ENCODE measurements around the gene CNOT6.
"Not testable (repeated sequence)": the region's sequence is repeated elsewhere in the genome, so short reads cannot be mapped to it uniquely, and the experiment has no call there.

The CNOT6 gene

DNA sequence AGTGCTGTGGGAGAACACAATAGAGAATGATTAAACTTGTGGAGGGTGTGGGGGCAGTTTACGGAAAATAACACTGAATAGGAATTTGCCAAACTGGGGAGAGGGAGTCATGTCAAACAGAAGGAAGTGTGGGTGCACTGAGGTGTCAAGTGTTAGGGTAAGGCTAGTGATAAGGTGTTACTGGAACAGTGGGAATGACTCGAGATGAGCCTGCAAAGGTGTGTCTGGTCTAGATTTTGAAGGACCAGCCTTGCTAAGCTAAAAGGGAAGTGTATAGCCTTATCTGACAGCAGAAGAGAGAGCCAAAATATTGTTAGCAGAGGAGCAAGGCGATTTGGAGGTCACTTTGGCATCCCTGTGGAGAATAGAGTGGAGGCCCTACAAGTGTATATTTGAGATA, 4.2 kb downstream of the CNOT6 start:
- Histone ChIP-seq H3K4me1 (ENCODE audit: control insufficient read depth in 1 of 2, insufficient read depth in 1 of 2, low read depth in 1 of 2, low read length in 1 of 2) (peaks cover 18 to 22% of the 10 kb centered on the region in 2 experiments), H3K27me3 (no peaks in the 10 kb centered on the region), H3K4me3 (ENCODE audit: low read depth in 1 of 2, low read length in 1 of 2) (no peak overlapping the region), H3K9me3 (no peaks in the 10 kb centered on the region), H3K36me3 (peaks cover 4% of the 10 kb centered on the region), H3K27ac (no peak overlapping the region)
- TF ChIP-seq, protein P1, sequence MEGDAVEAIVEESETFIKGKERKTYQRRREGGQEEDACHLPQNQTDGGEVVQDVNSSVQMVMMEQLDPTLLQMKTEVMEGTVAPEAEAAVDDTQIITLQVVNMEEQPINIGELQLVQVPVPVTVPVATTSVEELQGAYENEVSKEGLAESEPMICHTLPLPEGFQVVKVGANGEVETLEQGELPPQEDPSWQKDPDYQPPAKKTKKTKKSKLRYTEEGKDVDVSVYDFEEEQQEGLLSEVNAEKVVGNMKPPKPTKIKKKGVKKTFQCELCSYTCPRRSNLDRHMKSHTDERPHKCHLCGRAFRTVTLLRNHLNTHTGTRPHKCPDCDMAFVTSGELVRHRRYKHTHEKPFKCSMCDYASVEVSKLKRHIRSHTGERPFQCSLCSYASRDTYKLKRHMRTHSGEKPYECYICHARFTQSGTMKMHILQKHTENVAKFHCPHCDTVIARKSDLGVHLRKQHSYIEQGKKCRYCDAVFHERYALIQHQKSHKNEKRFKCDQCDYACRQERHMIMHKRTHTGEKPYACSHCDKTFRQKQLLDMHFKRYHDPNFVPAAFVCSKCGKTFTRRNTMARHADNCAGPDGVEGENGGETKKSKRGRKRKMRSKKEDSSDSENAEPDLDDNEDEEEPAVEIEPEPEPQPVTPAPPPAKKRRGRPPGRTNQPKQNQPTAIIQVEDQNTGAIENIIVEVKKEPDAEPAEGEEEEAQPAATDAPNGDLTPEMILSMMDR (IDR thresholded peaks at IDR 0.05): no peak

DNA sequence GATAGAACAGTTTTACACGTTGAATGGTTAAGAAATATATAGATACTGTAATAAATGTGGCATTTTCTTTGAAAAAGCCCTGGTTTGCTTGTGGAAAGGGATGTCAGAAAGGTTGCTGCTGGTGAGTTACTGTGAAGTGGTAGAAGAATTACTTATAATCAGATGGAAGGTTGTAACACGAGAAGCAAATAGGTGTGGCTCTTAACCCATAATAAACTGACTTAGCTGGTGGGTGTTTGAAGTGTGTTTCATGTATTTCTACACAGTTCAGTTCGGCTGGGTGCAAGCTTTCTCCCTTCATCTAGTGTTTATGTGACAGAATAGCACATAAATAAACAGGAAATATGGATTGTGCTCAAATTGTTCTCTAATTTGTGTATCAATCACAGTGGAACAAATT, 5.5 kb downstream of the CNOT6 start:
- Histone ChIP-seq H3K4me3 (ENCODE audit: low read depth in 1 of 2, low read length in 1 of 2) (no peak overlapping the region), H3K36me3 (peaks cover 4% of the 10 kb centered on the region), H3K27me3 (no peaks in the 10 kb centered on the region), H3K4me1 (ENCODE audit: control insufficient read depth in 1 of 2, insufficient read depth in 1 of 2, low read depth in 1 of 2, low read length in 1 of 2) (peaks cover 16 to 26% of the 10 kb centered on the region in 2 experiments), H3K9me3 (no peaks in the 10 kb centered on the region), H3K27ac (no peak overlapping the region)
- TF ChIP-seq, protein P1 (IDR thresholded peaks at IDR 0.05): no peak

DNA sequence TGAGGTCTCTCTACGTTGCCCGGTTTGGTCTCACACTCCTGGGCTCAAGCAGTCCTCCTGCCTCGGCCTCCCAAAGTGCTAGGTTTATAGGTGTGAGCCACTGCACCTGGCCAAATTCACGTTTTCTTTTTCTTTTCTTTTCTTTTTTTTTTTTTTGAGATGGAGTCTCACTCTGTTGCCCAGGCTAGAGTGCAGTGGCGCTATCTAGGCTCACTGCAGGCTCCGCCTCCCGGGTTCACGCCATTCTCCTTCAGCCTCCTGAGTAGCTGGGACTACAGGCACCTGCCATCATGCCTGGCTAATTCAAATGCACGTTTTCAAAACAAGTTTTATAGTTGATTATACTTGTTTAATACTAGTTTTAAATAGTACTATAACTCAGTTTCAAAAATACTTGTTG, 6.1 kb downstream of the CNOT6 start:
- not testable (repeated sequence) for H3K36me3 ChIP-seq; H3K9me3 ChIP-seq; H3K27me3 ChIP-seq; H3K27ac ChIP-seq; H3K4me3 ChIP-seq (ENCODE audit: low read depth in 1 of 2, low read length in 1 of 2)
- peaks cover 12 to 20% of the 10 kb centered on the region in 2 experiments for H3K4me1 ChIP-seq (ENCODE audit: control insufficient read depth in 1 of 2, insufficient read depth in 1 of 2, low read depth in 1 of 2, low read length in 1 of 2)

DNA sequence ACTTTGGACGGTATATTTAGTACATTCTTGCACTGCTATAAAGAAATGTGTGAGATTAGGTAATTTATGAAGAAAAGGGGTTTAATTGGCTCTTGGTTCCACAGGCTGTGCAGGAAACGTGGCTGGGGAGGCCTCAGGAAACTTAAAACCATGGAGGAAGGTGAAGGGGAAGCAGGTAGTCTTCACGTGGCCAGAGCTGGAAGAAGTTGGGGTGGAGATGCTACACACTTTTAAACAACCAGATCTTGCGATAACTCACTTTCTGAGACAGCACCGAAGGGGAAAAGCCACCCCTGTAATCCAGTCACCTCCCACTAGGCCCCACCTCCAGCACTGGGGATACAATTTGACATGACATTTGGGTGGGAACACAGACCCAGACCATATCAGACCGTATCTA, 13.5 kb downstream of the CNOT6 start:
- TF ChIP-seq, protein P1 (IDR thresholded peaks at IDR 0.05): no peak
- peak overlapping the region in 1 of 2 experiments; percentile 2 for H3K4me3 ChIP-seq (ENCODE audit: low read depth in 1 of 2, low read length in 1 of 2)
- no peaks in the 10 kb centered on the region for H3K9me3 ChIP-seq
- H3K36me3 ChIP-seq: no peaks in the 10 kb centered on the region
- no peaks in the 10 kb centered on the region for H3K27me3 ChIP-seq
- H3K27ac ChIP-seq: peak overlapping the region; percentile 79
- peaks cover 37 to 50% of the 10 kb centered on the region in 2 experiments for H3K4me1 ChIP-seq (ENCODE audit: control insufficient read depth in 1 of 2, insufficient read depth in 1 of 2, low read depth in 1 of 2, low read length in 1 of 2)

DNA sequence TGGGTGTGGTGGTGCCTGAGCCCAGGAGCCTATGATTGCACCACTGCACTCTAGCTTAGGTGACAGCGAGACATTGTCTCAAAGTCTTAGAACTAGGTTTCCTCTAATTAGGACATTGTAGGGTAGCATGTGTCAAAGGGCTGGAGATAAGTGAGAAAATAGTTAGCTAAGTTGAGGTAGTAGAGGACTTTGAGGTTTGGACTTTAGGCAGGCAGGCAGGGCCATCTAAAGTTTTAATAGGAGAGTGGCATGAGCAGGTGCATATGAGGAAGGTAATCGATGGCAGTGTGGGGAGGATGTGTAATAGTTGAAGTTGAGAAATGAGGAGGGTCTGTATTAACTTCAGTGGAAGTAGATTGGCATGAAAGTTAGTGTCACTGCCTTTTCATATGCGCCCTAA, 21.1 kb downstream of the CNOT6 start:
- peak overlapping the region; percentile 69 for H3K27ac ChIP-seq
- TF ChIP-seq, protein P1 (IDR thresholded peaks at IDR 0.05): no peak
- no peaks in the 10 kb centered on the region for H3K36me3 ChIP-seq
- H3K27me3 ChIP-seq: no peaks in the 10 kb centered on the region
- H3K4me3 ChIP-seq (ENCODE audit: low read depth in 1 of 2, low read length in 1 of 2): no peak overlapping the region
- peaks cover 59 to 64% of the 10 kb centered on the region in 2 experiments for H3K4me1 ChIP-seq (ENCODE audit: control insufficient read depth in 1 of 2, insufficient read depth in 1 of 2, low read depth in 1 of 2, low read length in 1 of 2)
- H3K9me3 ChIP-seq: no peaks in the 10 kb centered on the region

DNA sequence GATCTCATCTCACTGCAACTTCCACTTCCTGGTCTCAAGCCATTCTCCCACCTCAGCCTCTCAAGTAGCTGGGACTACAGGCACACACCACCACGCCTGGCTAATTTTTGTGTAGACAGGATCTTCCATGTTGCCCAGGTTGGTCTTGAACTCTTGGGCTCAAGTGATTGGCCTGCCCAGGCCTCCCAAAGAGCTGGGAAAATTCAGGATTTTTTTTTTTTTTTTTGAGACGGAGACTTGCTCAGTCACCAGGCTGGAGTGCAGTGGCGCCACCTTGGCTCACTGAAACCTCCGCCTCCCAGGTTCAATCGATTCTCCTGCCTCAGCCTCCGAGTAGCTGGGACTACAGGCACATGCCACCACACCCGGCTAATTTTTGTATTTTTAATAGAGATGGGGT, 21.8 kb downstream of the CNOT6 start:
- not testable (repeated sequence) for H3K4me3 ChIP-seq (ENCODE audit: low read depth in 1 of 2, low read length in 1 of 2); H3K27me3 ChIP-seq; H3K9me3 ChIP-seq; H3K36me3 ChIP-seq
- Histone ChIP-seq H3K4me1 (ENCODE audit: control insufficient read depth in 1 of 2, insufficient read depth in 1 of 2, low read depth in 1 of 2, low read length in 1 of 2) (peaks cover 62 to 63% of the 10 kb centered on the region in 2 experiments), H3K27ac (peak overlapping the region; percentile 69)

DNA sequence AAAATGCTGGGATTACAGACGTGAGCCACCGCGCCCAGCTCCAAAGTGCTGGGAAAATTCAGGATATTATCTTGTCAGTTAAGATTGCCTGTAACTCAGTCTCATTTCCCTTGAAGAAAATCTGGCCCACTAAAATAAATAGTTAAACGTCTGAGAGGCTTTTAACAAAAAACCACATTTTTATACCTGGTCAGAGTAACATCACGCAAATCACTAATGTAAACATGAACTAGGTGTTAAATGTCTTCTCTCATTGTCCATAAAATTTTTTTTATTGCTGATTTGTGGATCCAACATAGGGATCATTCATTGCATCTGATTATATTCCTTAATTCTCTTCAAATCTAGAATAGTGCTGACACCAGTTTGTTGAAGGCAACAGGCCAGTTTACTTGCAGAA, 22.3 kb downstream of the CNOT6 start:
- H3K4me1 ChIP-seq (ENCODE audit: control insufficient read depth in 1 of 2, insufficient read depth in 1 of 2, low read depth in 1 of 2, low read length in 1 of 2): peaks cover 64 to 67% of the 10 kb centered on the region in 2 experiments
- TF ChIP-seq, protein P1 (IDR thresholded peaks at IDR 0.05): no peak
- H3K36me3 ChIP-seq: no peaks in the 10 kb centered on the region
- peak overlapping the region; percentile 43 for H3K27ac ChIP-seq
- H3K4me3 ChIP-seq (ENCODE audit: low read depth in 1 of 2, low read length in 1 of 2): no peak overlapping the region
- H3K27me3 ChIP-seq: no peaks in the 10 kb centered on the region
- H3K9me3 ChIP-seq: no peaks in the 10 kb centered on the region

Measured in neutrophil (primary cell).